SH-SY5Y (cell line): Measurements from ENCODE around the gene HOXD11.
A peak's percentile ranks its signal among the peaks of the same experiment; 100 is the strongest.

Experiments used
- GATA2 ChIP-seq: IDR thresholded peaks from 2 replicates; pipeline ENCODE4 v1.6.1; 2011; ENCODE audit warnings: mild to moderate bottlenecking, low read depth, low read length
- GATA3 ChIP-seq: IDR thresholded peaks from 2 replicates; pipeline ENCODE4 v1.6.1; 2011; ENCODE audit warnings: low read depth, mild to moderate bottlenecking, low read length, moderate library complexity

DNA sequence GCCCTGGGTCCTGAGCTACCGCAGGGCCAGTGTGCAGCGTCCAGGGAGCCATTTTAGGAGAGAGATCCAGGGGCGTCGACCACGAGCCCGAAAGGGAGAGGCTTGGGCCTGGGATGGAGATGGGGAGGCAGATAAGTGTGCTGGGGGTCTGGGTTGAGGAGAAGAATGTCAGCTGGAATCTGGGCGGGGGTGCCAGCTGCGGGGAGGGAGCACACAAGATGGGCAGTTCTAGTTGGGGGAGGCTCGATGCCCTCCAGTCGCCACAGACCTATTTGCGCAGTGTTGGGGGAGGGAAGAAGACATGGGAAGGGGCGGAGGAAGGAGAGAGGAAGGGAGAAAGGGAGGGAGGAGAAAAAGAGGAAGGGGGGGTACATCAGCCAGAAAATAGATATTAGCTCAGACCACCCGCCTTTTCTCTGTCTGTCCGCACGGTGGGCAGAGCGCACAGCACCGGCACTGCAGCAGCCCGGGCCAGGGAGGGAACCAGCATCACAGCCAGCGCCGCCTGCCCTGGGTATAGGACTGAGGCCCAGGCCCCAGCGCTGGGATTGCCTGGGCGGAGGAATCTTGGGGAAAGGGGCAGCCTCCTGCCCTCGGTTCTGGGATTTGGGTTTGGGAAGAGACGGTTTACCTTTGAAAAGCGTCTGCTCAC lies 1.9 kb upstream of the HOXD11 start:
- TF ChIP-seq GATA2 (peak; percentile 57; the same call in 1 of the 2 replicates), GATA3 (no peak)
